ENCODE measurements around the gene TEK. TPM values are rescaled to one million over a fixed set of nuclear protein-coding genes. Genes with fewer than 3 reads are reported as not detected.

Gene TEK
- polyA plus RNA-seq, 1 donor (not counting 4 experiments of a cell fraction or from before 2014, with no cell fraction given): 0.03 TPM

- H3K9me1 ChIP-seq (ENCODE audit: control insufficient read depth, extremely low read depth, insufficient read depth, low read length): no peaks in the 10 kb centered on the region
- no peak overlapping the region for H2AFZ ChIP-seq (ENCODE audit: control insufficient read depth, low read length)
- no peaks in the 10 kb centered on the region for H4K20me1 ChIP-seq (ENCODE audit: control insufficient read depth, extremely low read depth, insufficient read depth, low read length)
- H3K9ac ChIP-seq (ENCODE audit: control insufficient read depth, extremely low read depth, insufficient read depth, low read length): no peak overlapping the region
- no peak overlapping the region for H3K4me3 ChIP-seq (ENCODE audit: control insufficient read depth in 2 of 3, extremely low read depth in 1 of 3, insufficient read depth in 2 of 3, low read depth in 1 of 3, low read length in 3 of 3)
- FAIRE-seq (no peak), DNase-seq (ENCODE audit: low read depth, low spot score) (no peak)
- H3K79me2 ChIP-seq (ENCODE audit: control insufficient read depth, insufficient read depth, low read length): no peaks in the 10 kb centered on the region
- no peaks in the 10 kb centered on the region for H3K36me3 ChIP-seq (ENCODE audit: control insufficient read depth in 2 of 2, extremely low read depth in 1 of 2, insufficient read depth in 2 of 2, low read length in 2 of 2)
- H3K4me1 ChIP-seq (ENCODE audit: control insufficient read depth, extremely low read depth, insufficient read depth, low read length): no peaks in the 10 kb centered on the region
- TF ChIP-seq EZH2 (IDR thresholded peaks at IDR 0.05; ENCODE audit: low read length) (no peak), CTCF (optimal IDR thresholded peaks at IDR 0.05 in 1 of 3, IDR thresholded peaks at IDR 0.05 in 1 of 3, conservative IDR thresholded peaks at IDR 0.05 in 1 of 3; ENCODE audit: extremely low read depth in 1 of 3, insufficient read depth in 2 of 3, low read length in 3 of 3) (no peak)
- H3K4me2 ChIP-seq (ENCODE audit: control insufficient read depth, extremely low read depth, insufficient read depth, low read depth, low read length): no peak overlapping the region
- H3K27me3 ChIP-seq (ENCODE audit: control insufficient read depth, extremely low read depth, insufficient read depth, low read length): no peaks in the 10 kb centered on the region
- H3K27ac ChIP-seq (ENCODE audit: control insufficient read depth, insufficient read depth, low read length): no peak overlapping the region
- H3K9me3 ChIP-seq (ENCODE audit: control insufficient read depth, low read depth, low read length): peaks cover 2% of the 10 kb centered on the region
- dilution Hi-C loops (cut with MboI; ENCODE audit: extremely low pct_ligation_motif_present, low sequenced_read_pairs): no loop called here
Observed at GRCh38 chr9:27162045-27162444, 53.0 kb downstream of the TEK start.

GRCh38 chr9:27165068-27165467, 56.0 kb downstream of the TEK start:
- no peak overlapping the region for H3K4me2 ChIP-seq (ENCODE audit: control insufficient read depth, extremely low read depth, insufficient read depth, low read depth, low read length)

More at GRCh38 chr9:27165068-27165467, 56.0 kb downstream of the TEK start:
- no peaks in the 10 kb centered on the region for H3K36me3 ChIP-seq (ENCODE audit: control insufficient read depth in 2 of 2, extremely low read depth in 1 of 2, insufficient read depth in 2 of 2, low read length in 2 of 2)
- H3K9ac ChIP-seq (ENCODE audit: control insufficient read depth, extremely low read depth, insufficient read depth, low read length): no peak overlapping the region
- H3K4me3 ChIP-seq (ENCODE audit: control insufficient read depth in 2 of 3, extremely low read depth in 1 of 3, insufficient read depth in 2 of 3, low read depth in 1 of 3, low read length in 3 of 3): no peak overlapping the region
- no peaks in the 10 kb centered on the region for H3K9me1 ChIP-seq (ENCODE audit: control insufficient read depth, extremely low read depth, insufficient read depth, low read length)
- H3K79me2 ChIP-seq (ENCODE audit: control insufficient read depth, insufficient read depth, low read length): no peaks in the 10 kb centered on the region
- dilution Hi-C loops (cut with MboI; ENCODE audit: extremely low pct_ligation_motif_present, low sequenced_read_pairs): no loop called here
- H3K27me3 ChIP-seq (ENCODE audit: control insufficient read depth, extremely low read depth, insufficient read depth, low read length): no peaks in the 10 kb centered on the region
- FAIRE-seq: no peak
- DNase-seq (ENCODE audit: low read depth, low spot score): no peak
- H4K20me1 ChIP-seq (ENCODE audit: control insufficient read depth, extremely low read depth, insufficient read depth, low read length): no peaks in the 10 kb centered on the region
- TF ChIP-seq EZH2 (IDR thresholded peaks at IDR 0.05; ENCODE audit: low read length): no peak
- TF ChIP-seq CTCF (optimal IDR thresholded peaks at IDR 0.05 in 1 of 3, IDR thresholded peaks at IDR 0.05 in 1 of 3, conservative IDR thresholded peaks at IDR 0.05 in 1 of 3; ENCODE audit: extremely low read depth in 1 of 3, insufficient read depth in 2 of 3, low read length in 3 of 3): no peak
- no peaks in the 10 kb centered on the region for H3K4me1 ChIP-seq (ENCODE audit: control insufficient read depth, extremely low read depth, insufficient read depth, low read length)
- no peak overlapping the region for H2AFZ ChIP-seq (ENCODE audit: control insufficient read depth, low read length)
- no peaks in the 10 kb centered on the region for H3K9me3 ChIP-seq (ENCODE audit: control insufficient read depth, low read depth, low read length)
- H3K27ac ChIP-seq (ENCODE audit: control insufficient read depth, insufficient read depth, low read length): no peak overlapping the region
